NT2/D1 (cell line): ENCODE results near the gene SIRT2.

Experiments used
- YY1 ChIP-seq: IDR thresholded peaks from 2 replicates; pipeline ENCODE4 v1.6.1; 2011; ENCODE audit not compliant: insufficient read length, insufficient read depth
- ZNF274 ChIP-seq: IDR thresholded peaks from 2 replicates; pipeline ENCODE4 v1.6.1; 2011; ENCODE audit warnings: mild to moderate bottlenecking, low read depth, low read length

DNA sequence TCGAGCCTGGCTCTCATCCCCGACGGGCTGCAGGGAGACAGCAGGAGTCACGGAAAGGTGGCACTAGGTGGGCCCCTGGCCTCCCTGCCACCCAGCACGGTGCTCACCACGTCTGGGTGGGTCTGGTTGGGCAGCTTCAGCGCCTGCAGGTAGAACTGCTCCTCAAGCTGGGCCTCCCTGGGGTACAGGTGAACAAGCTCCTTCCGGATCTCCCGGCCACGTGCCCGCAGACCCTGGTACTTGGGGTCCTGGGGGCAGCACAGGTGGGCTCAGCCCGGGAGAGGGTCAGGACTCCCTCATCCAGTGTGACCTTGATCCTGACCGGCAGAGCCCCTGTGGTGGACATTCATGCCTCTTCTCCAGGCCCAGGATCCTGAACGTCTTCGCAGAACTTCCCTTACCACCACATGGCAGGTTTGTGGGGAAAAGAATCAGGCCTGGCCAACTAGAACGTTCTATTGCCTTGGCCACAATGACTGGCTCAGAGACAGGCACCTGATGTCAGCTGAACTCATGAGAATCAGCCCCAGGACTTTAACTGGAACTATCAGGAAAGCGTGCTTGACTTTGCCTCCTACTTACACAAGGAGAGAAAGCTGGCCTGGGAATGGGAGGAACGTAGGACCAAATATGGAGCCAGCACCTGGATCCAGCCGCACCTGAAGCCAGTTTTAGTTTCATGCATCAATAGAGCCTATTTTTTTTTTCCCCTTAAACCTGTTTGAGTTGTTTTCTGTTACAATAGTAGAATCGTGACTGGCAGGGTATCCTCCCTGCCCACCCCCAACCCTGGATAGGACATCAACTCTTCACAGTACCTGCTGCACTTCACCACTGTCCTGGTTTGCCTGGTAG, 22.2 kb upstream of the SIRT2 start:
- TF ChIP-seq ZNF274 (no peak), YY1 (no peak)
